Lower leg skin (tissue), 3 donors: ENCODE results near the gene CAVIN1.

ENCODE experiments used
- CTCF ChIP-seq, 3 donors: fragments of 450-650 bp; IDR thresholded peaks; one replicate each; pipeline ENCODE4 v1.5.1; 2016; ENCODE audit warnings: antibody characterized with exemption in 3 of 3, mild to moderate bottlenecking in 3 of 3, moderate library complexity in 2 of 3
- POLR2A ChIP-seq, 2 donors: fragments of 450-650 bp; IDR thresholded peaks; one replicate each; pipeline ENCODE4 v1.6.1; 2016 to 2017; ENCODE audit warnings: antibody characterized with exemption in 2 of 2, mild to moderate bottlenecking in 1 of 2, moderate library complexity in 1 of 2

GRCh38 chr17:42436391-42436790 lies 13.3 kb upstream of the CAVIN1 start:
- TF ChIP-seq CTCF (IDR thresholded peaks at IDR 0.05) = no peak
- TF ChIP-seq POLR2A (IDR thresholded peaks at IDR 0.05) = no peak
